ENCODE measurements around the gene THRA. TPM values are rescaled to one million over a fixed set of nuclear protein-coding genes. Genes with fewer than 3 reads are reported as not detected.

The THRA gene
- total RNA-seq, 1 donor from 2014 or later: 15.0 TPM

GRCh38 chr17:40121181-40122135, 58.7 kb downstream of the THRA start, which contains the start of gene MSL1:
Gene MSL1, plus strand, starts transcription at chr17:40121971. Its CDS starts 642 bp downstream, at chr17:40122613.
- Mint-ChIP-seq H3K27ac (ENCODE audit: unreplicated experiment) (peak within 1 kb of the TSS; percentile 99), H3K4me1 (peaks cover 39% of the 10 kb centered on the region), H3K4me3 (peak within 1 kb of the TSS; percentile 99), H3K9me3 (no peaks in the 10 kb centered on the region), H3K27me3 (ENCODE audit: low read depth) (no peaks in the 10 kb centered on the region), H3K36me3 (ENCODE audit: low read depth) (peaks cover 6% of the 10 kb centered on the region)
- TF ChIP-seq, protein P1, sequence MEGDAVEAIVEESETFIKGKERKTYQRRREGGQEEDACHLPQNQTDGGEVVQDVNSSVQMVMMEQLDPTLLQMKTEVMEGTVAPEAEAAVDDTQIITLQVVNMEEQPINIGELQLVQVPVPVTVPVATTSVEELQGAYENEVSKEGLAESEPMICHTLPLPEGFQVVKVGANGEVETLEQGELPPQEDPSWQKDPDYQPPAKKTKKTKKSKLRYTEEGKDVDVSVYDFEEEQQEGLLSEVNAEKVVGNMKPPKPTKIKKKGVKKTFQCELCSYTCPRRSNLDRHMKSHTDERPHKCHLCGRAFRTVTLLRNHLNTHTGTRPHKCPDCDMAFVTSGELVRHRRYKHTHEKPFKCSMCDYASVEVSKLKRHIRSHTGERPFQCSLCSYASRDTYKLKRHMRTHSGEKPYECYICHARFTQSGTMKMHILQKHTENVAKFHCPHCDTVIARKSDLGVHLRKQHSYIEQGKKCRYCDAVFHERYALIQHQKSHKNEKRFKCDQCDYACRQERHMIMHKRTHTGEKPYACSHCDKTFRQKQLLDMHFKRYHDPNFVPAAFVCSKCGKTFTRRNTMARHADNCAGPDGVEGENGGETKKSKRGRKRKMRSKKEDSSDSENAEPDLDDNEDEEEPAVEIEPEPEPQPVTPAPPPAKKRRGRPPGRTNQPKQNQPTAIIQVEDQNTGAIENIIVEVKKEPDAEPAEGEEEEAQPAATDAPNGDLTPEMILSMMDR (conservative IDR thresholded peaks at IDR 0.05): no peak
- DNase-seq (ENCODE audit: low read depth, low spot score): peak; percentile 83

GRCh38 chr17:40122136-40122998, 59.6 kb downstream of the THRA start:
- H3K27ac Mint-ChIP-seq (ENCODE audit: unreplicated experiment): no peak overlapping the region
- no peaks in the 10 kb centered on the region for H3K9me3 Mint-ChIP-seq
- no peaks in the 10 kb centered on the region for H3K27me3 Mint-ChIP-seq (ENCODE audit: low read depth)
- H3K36me3 Mint-ChIP-seq (ENCODE audit: low read depth): peaks cover 10% of the 10 kb centered on the region
- DNase-seq (ENCODE audit: low read depth, low spot score): peak; percentile 46
- no peak overlapping the region for H3K4me3 Mint-ChIP-seq
- TF ChIP-seq, protein P1 (conservative IDR thresholded peaks at IDR 0.05): no peak
- H3K4me1 Mint-ChIP-seq: peaks cover 39% of the 10 kb centered on the region

DNA sequence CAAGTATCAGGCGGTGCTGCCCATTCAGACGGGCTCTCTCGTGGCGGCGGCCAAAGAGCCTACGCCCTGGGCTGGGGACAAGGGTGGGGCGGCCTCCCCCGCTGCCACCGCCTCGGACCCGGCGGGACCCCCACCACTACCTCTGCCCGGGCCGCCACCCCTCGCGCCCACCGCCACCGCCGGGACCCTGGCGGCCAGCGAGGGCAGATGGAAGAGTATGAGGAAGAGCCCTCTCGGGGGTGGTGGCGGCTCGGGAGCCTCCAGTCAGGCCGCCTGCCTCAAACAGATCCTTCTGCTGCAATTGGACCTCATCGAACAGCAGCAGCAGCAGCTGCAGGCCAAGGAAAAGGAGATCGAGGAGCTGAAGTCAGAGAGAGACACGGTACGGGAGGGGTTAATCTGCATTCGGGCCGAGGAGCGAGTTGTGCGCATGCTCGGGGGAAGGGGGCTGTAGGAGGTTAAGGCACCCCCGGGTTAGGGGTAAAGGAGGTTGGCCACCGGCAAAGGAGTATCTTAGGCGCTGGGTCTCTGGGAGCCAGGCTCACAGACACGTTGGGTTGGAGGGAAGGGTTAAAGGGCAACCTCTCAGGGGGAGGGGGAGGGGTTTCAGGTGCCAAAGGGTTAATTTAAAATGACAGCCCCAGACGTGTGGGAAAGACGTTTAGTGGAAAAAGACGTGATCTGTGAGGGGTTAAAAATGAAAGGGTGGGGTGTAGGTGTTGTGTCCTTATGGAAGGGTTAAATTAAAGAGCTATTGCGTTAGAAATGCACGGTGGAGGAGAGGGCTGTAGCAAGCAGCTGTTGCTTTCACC, 60.4 kb downstream of the THRA start:
- Mint-ChIP-seq H3K27me3 (ENCODE audit: low read depth) (no peaks in the 10 kb centered on the region), H3K27ac (ENCODE audit: unreplicated experiment) (peak overlapping the region; percentile 83), H3K9me3 (no peaks in the 10 kb centered on the region), H3K36me3 (ENCODE audit: low read depth) (peaks cover 10% of the 10 kb centered on the region), H3K4me3 (peak overlapping the region; percentile 93), H3K4me1 (peaks cover 35% of the 10 kb centered on the region)
- peak; percentile 53 for DNase-seq (ENCODE audit: low read depth, low spot score)
- TF ChIP-seq, protein P1 (conservative IDR thresholded peaks at IDR 0.05): peak; percentile 35

- TF ChIP-seq, protein P1 (conservative IDR thresholded peaks at IDR 0.05): no peak
- H3K27ac Mint-ChIP-seq (ENCODE audit: unreplicated experiment): no peak overlapping the region
- peaks cover 32% of the 10 kb centered on the region for H3K4me1 Mint-ChIP-seq
- H3K27me3 Mint-ChIP-seq (ENCODE audit: low read depth): no peaks in the 10 kb centered on the region
- DNase-seq (ENCODE audit: low read depth, low spot score): no peak
- no peaks in the 10 kb centered on the region for H3K9me3 Mint-ChIP-seq
- peaks cover 10% of the 10 kb centered on the region for H3K36me3 Mint-ChIP-seq (ENCODE audit: low read depth)
- peak overlapping the region; percentile 93 for H3K4me3 Mint-ChIP-seq
Measured at GRCh38 chr17:40123811-40124114, 61.0 kb downstream of the THRA start.

Measured in neural crest cell (in vitro differentiated cells).